NCI-H2227 treated with DMSO at 0.1 percent for 48 hours (cell line): ENCODE measurements around the gene RPRD1B.

Source experiments
- DNase-seq: peaks from one replicate; lab custom pipeline; 2025; lab: John Stamatoyannopoulos, UW

Gene RPRD1B

DNA sequence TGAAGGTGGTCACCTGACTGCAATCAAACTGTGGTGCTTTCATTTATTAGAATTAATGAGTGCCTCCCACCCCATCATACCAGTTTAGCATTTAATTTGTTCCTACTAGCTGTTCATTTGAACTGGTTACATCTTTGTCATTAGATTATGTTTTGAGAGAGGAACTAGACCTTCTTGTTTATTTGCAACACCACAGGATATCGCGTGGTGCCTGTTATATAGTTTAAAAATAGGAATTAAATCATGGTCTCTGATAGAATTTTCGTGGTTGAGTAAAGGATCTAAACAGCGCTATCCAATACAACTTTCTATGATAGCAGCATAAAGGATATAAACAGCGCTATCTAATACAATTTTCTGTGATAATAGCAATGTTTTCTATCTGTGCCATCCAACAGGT is 2.8 kb downstream of the RPRD1B start:
- no peak for DNase-seq

DNA sequence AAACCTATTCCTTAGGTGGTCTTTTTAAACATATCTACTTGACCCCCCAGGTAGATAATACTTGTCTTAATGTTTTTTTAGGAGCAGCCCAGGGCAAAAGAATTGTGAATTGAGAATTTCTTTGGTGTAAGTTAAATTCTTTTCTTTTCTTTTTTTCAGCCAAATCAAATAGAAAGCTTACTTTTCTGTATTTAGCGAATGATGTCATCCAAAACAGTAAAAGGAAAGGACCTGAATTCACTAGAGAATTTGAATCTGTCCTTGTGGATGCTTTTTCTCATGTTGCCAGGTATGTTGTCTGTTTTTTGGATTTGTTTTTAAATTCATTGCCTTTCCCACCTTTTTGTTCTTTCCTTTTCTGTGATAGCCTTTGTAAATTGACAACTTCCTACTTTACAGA is 6.7 kb downstream of the RPRD1B start:
- DNase-seq = no peak

DNA sequence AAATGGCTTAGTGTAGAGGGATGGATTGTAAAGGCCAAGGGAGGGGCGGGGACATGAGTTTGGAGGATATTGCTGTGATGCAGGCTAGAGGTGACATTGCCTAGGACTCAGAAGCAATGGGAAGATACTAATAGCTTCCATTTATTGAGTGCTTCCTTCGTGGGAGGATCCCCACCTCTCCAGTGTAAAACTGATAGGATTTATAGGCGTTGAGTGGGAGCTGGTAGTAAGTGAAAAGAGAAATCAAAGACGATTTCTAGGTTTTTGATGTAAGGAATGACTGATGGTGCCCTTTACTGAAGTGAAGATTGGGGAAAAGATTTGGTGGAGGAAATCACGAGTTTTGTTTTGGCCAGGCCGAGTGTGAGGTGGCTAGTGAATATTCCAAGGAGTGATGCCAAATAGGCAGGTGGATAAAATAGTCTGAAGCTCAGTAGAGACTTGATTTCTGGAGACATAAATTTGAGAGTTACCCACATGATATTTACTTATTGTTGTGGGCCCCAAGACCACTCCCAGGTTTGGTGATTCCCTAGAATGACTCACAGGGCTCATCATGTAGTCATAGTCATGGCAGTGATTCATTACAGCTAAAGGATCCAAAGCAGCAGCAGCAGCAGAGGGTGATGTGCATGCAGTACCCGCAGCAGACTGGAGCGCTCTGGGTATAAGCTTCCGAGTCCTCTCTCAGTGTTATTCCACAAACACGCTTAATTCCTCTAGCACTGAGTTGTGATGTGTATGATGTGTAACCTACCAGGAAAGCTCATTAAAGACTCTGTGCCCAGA is 10.2 kb downstream of the RPRD1B start:
- no peak for DNase-seq

DNA sequence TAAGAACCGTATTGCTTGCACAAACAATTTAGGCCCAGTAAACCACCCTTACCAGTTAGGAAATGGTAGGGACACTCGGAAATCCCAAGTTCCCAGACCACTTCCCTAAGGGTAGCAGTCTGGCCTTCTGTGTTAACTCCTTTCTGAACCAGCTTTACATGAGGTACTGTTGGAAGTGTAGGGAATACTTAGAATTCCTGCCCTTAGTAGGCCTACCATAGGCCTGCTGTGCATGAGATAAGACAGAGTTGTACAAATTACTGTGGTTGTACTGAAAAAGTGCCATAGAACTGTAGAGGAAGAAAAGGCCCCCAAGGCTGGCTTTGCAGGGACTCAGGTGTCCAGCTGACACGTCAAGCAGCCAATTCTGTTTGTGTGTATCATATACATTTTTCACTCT is 11.1 kb downstream of the RPRD1B start:
- DNase-seq = no peak

DNA sequence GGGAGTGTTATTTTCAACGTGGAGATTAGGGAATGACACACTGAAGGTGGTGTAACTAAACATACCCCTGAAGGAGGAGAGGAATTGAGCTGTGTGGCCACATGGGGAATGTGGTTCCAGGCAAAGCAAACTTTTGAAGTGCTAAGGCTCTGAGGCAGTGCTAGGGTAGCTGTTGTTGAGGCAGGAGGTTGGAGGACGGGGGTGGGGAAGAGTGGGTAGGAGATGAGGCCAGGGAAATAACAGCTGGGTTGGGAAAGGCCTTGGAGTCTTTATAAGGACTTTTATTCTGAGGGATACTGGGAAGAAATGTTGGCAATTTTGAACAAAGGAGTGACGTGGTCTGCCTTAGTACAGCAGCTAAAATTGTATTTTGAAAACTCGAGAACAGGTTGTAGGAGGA is 13.0 kb downstream of the RPRD1B start:
- no peak for DNase-seq

DNA sequence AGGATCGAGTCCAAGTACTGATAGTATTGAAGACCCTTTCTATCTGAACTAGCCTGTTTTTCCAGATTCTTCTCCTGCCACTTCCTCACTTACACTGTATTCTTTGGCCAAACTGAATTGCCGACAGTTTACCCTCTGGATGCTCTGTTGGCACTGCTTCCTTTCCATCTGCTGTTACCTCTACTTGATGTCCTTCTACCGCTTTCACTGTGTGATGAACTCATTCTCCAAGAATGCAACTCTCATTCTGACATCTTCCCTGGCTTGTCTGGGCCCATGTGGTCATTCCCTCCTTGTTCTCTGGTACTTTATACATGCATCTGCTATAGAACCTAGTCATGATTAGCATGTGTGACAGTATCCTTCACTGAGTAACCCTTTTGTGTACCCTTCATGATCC is 16.3 kb downstream of the RPRD1B start:
- DNase-seq = no peak

DNA sequence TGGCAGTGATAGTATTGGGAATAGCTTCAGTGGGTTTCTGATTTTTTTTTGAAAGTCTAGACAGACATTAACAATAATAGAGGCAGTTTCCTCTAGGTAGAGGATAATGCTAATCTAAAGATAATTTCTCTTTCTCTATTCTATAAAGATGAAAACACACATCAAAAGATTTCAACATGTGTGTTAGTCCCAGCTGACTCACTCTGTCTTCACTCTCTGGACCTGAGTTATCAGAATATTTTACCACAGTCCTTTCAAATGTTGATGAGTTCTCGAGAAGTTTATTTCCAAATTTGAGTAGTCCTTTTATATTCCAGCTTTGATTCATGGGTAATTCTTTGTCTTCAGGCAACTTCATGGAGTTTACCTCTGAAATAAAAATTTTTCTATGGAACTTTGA is 17.1 kb downstream of the RPRD1B start:
- no peak for DNase-seq

DNA sequence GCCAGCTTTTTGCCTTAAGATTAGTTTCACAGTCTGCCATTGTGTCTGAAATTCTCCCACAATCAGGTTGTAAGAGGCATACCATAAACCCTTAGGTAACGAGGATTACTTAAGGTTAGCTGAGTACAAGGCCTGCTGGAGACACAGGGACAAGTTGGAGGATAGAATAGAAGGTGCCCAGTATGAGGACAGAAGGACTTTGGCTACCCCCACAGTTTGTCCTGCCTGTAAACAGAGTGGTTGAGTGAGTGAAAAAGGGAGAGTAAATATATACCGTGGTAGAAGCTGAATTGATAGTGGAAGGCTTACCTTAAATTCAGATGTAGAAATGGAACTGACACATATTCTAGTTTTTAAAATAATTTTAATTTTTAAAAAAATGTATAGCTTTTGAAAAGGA is 19.3 kb downstream of the RPRD1B start:
- DNase-seq = no peak

DNA sequence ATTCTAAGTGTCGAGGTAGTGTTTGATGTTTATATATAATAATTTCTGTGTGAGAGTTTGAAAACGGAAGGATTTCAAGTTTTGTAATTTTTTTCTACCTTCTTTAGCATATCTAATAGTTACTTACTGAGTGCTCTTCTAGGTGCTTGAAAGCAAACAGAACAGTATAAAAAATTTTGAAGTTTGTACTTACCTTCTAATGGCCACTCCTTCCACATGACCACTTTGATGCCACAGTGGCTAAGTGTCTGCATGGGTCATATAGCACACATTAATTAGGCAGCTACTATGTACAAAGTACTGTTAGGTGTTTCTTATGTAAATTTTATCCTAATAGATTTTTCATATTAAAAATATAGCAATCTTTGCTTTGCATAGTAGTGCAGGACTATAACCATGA is 21.1 kb downstream of the RPRD1B start:
- DNase-seq = no peak

DNA sequence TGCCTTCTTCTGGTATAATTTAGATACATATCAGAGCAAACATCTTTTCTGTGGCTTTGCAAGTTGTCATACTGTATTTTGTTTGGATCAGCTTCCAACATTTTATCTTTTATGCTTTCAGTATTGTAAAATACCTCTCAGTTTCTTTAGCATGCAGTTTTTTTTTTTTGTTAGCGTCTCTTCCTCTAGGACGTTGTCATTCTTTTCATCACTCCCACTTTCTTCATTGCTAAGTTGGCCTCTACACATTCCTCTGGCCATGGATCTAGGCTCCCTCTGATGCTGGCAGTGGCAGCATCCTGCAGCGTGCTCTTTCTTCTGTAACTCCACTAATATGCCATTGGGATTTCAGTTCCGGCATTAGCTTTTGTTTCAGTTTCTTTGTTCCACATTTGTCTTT is 21.7 kb downstream of the RPRD1B start:
- no peak for DNase-seq

DNA sequence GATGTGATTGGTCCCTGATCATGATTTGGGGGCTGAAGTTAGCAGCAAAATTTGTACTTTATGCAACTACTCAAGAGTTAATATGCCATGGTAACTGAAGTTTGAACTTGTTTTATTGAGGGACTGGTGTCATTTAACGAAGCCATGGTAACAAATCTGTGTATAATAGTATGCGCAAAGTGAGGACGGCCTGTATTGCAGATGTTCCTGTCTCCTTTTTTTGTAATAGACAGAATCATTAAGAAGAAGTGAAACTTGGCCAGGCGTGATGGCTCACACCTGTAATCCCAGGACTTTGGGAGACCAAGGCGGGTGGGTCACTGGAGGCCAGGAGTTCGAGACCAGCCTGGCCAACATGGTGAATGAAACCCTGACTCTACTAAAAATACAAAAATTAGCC is 22.3 kb downstream of the RPRD1B start:
- DNase-seq = no peak

DNA sequence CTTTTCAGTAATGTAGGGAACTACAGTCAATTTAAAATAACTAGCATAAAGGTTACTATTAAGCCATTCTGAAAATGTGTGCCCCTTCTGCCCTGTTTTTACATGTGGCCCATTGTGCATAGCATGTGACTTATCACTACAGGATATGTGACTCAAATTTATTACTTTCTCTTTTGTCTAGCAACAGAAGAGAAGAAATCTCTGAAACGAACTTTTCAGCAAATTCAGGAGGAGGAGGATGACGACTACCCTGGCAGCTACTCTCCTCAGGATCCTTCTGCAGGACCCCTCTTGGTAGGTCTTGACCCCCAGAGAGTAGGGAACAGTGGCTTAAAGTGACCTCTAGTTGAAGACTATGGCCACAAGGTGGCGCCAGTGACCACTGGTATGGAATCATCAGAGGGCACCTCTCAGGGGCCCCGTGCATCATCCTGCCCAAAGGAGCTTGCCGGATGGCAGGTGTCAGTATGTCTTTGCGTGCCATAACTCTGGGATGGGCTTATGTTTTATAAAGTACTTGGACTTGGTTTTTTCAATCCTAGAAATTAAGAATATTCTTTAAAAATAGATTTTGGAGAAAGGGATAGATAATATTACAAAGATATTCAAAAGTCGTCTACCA is 23.9 kb downstream of the RPRD1B start:
- peak; percentile 33 for DNase-seq

DNA sequence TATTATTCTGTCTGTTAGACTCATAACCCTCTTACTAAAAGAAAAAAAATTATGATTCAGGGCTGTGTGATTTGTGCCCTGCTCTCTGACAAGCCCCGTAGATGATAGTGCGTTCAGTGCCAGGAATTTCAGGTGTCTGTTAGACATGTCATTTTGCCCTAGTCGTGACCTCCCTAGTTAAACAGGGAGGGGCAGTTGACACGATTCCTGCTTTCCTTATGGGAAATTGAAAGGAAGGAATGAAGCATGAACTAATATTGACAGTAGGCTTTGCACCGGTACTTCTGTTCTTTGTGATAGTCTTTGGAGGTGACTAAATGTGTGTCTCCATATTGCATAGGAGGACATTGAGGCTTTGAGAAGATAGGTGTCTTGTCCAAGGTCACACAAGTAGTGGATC is 26.3 kb downstream of the RPRD1B start:
- no peak for DNase-seq

DNA sequence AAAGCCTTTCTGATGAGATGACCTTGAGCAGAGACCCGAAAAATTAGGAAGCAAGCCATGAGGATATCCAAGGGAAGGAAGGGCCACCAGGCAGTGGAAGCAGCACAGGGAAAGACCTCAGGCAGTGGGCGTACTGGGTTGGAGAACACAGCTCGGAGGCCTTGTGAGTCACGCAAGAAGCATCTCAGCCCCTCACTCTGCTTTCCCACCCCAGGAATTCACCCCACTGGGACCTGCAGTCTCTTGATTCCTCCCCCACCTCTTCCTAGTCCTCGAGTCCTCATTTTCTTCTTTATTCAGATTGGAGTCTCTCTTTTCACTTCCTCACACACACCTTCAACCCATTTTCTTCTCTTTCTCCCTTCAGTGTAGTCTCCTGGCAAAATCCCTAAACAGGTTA is 27.0 kb downstream of the RPRD1B start:
- DNase-seq = no peak

DNA sequence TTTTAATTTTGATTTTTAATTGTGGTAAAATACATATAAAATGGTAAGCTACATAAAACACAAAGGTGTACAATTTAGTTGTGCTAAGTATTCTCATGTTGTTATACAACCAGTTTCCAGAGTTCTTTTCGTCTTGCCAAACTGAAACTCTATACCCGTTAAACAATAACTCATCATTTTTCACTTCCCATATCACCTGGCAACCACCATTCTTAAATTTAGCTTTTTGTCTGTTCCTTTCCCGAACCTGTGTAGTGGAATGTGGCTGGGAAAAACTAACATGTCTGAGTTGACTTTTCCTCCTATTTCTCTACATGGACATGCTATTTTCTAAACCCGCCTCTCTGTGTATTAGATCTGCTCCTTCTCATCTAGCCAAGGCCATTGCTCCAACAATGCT is 27.6 kb downstream of the RPRD1B start:
- DNase-seq = no peak

DNA sequence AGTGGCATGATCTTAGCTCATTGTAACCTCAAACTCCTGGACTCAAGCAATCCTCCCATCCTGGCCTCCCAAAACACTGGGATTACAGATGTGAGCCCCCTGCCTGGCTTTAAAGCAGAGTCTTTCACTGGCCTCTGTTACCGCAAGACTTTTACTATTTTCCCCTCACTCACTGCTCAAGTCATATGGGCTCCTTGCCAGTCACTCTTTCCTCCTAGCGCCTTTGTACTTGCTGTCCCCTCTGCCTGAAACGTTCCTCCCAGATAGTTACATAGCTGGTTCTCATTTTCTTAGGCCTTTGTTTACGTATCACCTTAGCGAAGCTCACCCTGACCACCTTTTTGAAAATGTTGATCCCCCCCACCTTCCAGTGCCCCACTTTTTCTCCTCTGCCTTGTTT is 29.3 kb downstream of the RPRD1B start:
- DNase-seq = no peak

DNA sequence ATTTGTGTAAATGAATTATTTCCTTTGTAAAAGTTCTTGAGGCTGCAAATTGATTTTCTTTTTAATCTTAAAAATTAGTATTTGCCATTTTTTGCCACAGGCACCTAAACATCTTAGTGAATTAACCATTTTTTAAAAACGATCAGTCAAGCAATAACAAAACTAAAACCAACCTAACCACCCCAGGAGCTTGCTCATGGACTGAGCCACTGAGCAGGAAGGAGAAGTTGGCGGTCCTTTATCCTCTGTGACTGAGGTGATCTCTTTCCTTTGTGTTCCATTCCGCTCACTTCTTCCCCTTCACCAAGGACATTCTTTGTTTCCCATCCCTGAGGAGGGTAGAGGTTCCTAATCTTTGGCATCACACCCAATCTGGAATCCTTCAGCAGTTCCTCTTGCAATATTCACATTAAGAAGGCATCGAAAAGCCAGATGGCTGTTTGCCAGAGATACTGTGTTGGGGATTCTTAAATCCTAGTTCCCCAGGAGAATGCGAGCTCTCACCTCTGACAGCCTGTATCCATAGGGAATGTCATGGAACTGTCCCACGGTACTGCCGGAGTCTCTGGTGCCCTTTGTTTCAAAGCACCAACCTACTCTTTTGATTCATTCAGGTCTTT is 30.5 kb downstream of the RPRD1B start:
- no peak for DNase-seq

DNA sequence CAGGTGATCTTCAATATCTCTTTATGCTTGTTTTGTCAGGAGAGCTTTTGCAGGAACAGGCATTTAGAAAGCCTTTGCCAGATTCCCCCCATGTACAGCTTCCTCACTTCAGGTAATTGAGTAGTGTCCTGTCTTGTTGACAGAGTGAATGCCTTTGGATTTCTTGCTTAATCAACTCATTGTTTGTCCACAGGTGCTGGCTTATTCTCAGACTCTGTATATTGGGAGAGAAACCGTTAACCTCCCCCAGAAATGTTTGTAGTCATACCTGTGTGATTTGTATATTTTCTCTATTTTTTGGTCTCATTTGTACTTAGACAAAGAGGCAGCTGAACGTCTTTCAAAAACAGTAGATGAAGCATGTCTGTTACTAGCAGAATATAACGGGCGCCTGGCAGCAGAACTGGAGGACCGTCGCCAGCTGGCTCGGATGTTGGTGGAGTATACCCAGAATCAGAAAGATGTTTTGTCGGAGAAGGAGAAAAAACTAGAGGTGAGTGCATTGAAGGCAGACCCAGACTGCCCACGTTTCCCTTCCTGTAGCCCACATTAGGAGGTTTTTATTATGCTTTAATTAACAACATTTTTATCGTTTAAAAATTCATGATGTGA is 32.3 kb downstream of the RPRD1B start:
- no peak for DNase-seq

DNA sequence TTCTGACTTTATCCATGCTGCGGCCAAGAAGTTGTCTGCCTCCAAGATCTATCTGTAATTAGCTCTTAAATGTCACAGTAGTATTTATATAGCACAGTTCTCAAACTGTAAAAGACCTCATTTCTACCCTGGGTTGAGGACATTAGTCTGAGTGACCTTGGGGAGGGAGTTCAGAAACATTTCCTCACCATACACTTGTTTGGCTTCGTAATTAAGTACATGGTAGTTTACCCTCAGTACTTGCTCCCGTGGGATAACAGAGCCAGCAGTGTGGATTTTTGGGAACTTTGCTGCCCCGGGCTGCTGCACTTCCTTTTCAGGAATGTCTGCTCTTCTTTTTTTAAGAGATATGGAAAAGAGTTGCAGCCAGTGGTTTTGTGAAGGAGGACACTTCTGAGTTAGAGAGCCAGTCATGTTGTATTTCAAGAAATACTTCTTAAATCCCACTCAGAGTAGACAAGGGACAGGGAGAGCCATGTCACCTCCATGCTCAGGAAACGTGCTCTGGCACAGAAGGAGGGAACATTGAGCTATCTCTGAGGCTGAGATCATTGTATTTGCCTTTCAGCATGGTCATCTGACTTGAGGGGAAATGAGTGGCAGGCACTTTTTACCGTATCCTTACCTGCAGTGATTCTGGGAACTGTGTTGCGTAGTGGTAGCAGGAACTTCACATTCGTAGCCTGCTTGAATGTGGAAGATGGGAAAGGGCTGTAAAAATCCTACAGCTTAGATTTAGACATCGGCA is 33.6 kb downstream of the RPRD1B start:
- DNase-seq = no peak

DNA sequence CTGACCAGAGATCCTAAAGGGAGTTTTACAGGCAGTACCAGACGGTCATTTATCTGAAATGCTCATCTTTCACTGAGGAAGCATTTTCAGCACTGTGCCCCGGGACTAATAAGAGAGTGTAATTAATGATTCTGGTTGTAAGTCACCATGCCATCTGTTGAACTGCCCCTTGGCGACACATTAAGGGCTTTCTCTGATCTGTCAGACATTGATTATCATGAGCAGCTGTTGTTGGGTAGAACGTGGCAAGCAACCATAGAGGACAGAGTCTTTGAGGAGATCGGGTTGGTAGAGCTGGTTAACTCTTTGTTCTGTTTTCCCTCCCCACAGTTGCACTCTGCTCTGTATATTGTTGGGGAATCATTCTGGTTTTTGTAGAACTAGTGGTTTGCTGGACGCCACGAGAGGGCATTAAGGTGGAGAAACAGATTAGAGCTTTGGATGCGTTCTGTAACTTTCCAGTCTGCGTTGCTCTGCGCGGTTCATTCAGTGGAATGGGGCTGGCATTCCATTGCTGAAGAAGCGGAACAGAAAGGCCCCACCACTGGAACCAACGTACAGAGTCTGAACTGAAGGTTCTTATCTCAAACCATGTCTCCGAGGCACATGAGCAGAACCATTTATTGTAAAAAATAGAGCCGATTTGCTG is 34.3 kb downstream of the RPRD1B start:
- DNase-seq = no peak

DNA sequence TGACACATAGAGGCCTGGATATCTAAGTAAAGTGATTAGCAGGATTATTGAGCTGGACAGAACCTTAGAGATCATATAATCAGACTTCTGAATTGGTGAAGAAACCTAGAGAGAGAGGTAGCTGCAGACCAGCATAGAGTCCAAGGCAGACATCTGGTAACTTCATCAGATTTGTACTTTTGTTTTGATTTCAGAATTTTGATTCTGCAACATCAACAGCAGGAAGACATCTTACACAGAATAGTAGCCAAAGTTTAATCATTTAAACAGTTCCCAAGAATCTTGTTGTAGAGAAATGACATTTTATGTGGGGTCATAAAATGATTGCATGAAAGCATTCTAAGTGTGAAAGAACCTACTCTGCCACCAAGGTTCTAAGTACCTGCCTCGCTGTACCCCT is 39.4 kb downstream of the RPRD1B start:
- no peak for DNase-seq
